NCI-H1436 (cell line): ENCODE results near the gene ZNF69.
"Not testable (repeated sequence)": the region's sequence is repeated elsewhere in the genome, so short reads cannot be mapped to it uniquely, and the experiment has no call there.

ENCODE experiments used
- DNase-seq: peaks from one replicate; lab custom pipeline; 2025; lab: John Stamatoyannopoulos, UW

The ZNF69 gene

GRCh38 chr19:11894851-11895250 is 7.3 kb downstream of the ZNF69 start:
- DNase-seq, result no peak

- no peak for DNase-seq
Measured at GRCh38 chr19:11902228-11902627, 14.6 kb downstream of the ZNF69 start.

GRCh38 chr19:11905928-11906327 is 18.3 kb downstream of the ZNF69 start:
- no peak for DNase-seq

- DNase-seq, result not testable (repeated sequence)
Measured at GRCh38 chr19:11911937-11912336, 24.4 kb downstream of the ZNF69 start.

- not testable (repeated sequence) for DNase-seq
Measured at GRCh38 chr19:11914417-11915051, 27.0 kb downstream of the ZNF69 start.

GRCh38 chr19:11921852-11922495 is 34.4 kb downstream of the ZNF69 start:
- DNase-seq, result no peak

GRCh38 chr19:11924886-11925650 is 37.5 kb downstream of the ZNF69 start, which contains the start of gene ZNF700:
ZNF700 (plus strand) TSS chr19:11925107; CDS start chr19:11925211, 104 bp downstream.
- peak; percentile 92 for DNase-seq

- DNase-seq, result not testable (repeated sequence)
Measured at GRCh38 chr19:11925651-11926187, 38.1 kb downstream of the ZNF69 start.

GRCh38 chr19:11927227-11927626 is 39.6 kb downstream of the ZNF69 start:
- no peak for DNase-seq

DNA sequence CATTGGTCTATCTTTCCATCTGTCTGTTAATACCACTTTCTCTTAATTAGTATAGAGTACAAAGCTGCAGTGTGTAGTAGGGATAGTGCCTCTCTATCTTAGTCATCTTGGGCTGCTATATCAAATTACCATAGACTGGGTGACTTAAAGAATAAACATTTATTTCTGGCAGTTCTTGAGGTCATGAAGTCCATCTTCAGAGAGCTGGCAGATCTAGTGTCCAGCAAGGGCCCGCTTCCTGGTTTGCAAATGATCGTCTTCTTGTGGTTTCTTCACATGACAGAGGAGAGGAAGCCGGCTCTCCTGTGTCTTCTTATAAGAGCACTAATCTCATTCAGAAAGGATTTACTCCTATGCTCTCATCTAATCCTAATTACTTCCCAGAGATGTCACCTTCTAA is 43.5 kb downstream of the ZNF69 start:
- DNase-seq, result no peak

- no peak for DNase-seq
Measured at GRCh38 chr19:11931513-11931912, 43.9 kb downstream of the ZNF69 start.

- not testable (repeated sequence) for DNase-seq
Measured at GRCh38 chr19:11935829-11936228, 48.2 kb downstream of the ZNF69 start.

DNA sequence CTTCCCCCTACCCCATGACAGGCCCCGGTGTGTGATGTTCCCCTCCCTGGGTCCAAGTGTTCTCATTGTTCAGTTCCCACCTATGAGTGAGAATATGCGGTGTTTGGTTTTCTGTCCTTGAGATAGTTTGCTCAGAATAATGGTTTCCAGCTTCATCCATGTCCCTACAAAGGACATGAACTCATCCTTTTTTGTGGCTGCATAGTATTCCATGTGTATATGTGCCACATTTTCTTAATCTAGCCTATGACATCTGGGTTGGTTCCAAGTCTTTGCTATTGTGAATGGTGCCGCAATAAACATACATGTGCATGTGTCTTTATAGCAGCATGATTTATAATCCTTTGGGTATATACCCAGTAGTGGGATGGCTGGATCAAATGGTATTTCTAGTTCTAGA is 50.8 kb downstream of the ZNF69 start:
- DNase-seq, result not testable (repeated sequence)

DNA sequence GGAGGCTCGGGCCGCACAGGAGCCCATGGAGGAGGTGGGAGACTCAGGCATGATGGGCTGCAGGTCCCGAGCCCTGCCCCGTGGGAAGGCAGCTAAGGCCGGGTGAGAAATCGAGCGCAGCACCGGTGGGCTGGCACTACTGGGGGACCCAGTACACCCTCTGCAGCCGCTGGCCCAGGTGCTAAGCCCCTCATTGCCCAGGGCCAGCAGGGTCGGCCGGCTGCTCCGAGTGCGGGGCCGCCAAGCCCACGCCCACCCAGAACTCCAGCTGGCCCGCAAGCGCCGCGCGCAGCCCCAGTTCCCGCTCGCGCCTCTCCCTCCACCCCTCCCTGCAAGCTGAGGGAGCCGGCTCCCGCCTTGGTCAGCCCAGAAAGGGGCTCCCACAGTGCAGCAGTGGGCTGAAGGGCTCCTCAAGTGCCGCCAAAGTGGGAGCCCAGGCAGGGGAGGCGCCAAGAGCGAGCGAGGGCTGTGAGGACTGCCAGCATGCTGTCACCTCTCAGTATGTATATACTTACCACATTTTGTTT is 53.8 kb downstream of the ZNF69 start:
- DNase-seq, result not testable (repeated sequence)

GRCh38 chr19:11942008-11942842 is 54.6 kb downstream of the ZNF69 start:
- no peak for DNase-seq

DNA sequence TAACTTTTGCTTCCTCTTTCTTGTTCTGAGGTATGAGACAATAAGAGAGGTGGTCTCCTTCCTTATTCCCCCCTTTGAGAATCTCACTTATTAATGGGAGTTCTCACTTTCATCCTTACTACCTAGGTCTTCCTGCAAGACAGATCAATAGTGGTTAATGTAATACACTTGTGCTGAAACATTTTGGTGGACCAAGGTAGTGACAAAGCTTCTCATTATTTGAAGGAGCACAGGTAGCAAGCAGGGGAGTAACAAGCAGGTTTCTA is 55.2 kb downstream of the ZNF69 start:
- no peak for DNase-seq

DNA sequence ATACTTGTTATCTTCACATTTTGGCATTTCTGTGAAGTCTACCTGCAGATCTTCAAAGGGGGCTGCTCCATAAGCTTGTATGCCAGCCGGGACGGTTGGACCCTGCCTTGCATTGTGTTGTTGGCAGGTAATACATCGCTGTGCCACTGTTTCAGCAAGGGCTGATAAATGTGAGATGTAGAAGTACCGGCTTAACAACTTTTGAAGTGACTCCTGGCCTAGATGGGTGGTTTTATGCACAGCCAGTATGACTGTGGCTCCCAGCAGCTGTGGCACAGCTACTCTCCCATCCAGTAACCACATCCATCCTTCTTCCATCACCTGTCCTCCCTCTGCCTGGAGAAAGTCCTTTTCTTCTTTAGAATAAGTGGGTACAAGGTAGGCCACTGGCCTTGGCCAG is 57.1 kb downstream of the ZNF69 start:
- no peak for DNase-seq

- DNase-seq, result no peak
Measured at GRCh38 chr19:11948646-11949045, 61.1 kb downstream of the ZNF69 start.

GRCh38 chr19:11949201-11949600 is 61.6 kb downstream of the ZNF69 start:
- no peak for DNase-seq

DNA sequence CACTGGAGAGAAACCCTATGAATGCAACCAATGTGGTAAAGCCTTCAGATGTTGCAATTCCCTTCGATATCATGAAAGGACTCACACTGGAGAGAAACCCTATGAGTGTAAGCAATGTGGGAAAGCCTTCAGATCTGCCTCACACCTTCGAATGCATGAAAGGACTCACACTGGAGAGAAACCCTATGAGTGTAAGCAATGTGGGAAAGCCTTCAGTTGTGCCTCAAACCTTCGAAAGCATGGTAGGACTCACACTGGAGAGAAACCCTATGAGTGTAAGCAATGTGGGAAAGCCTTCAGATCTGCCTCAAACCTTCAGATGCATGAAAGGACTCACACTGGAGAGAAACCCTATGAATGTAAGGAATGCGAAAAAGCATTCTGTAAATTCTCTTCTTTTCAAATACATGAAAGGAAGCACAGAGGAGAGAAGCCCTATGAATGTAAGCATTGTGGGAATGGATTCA is 62.1 kb downstream of the ZNF69 start:
- DNase-seq, result not testable (repeated sequence)

GRCh38 chr19:11950312-11950711 is 62.7 kb downstream of the ZNF69 start:
- no peak for DNase-seq
